Fibroblast of skin of right quadriceps (primary cell): ENCODE data around the gene MVP.
A peak's percentile ranks its signal among the peaks of the same experiment; 100 is the strongest.
"Not testable (repeated sequence)": the region's sequence is repeated elsewhere in the genome, so short reads cannot be mapped to it uniquely, and the experiment has no call there.

ENCODE experiments used
- DNase-seq: peaks from one replicate; pipeline ENCODE4 v3.0.0-alpha.2; 2013

The MVP gene

GRCh38 chr16:29820271-29820701 lies at the start of gene MVP:
TSS of gene MVP (plus strand) at chr16:29820462. CDS start at chr16:29830550, 10,088 bp downstream.
- peak; percentile 69 for DNase-seq

GRCh38 chr16:29772330-29772729 lies 47.9 kb upstream of the MVP start:
- DNase-seq = not testable (repeated sequence)

- DNase-seq = no peak
These were observed 45.5 kb upstream of the MVP start for GRCh38 chr16:29774730-29775129.

GRCh38 chr16:29775742-29776408 lies 44.4 kb upstream of the MVP start:
- DNase-seq = peak; percentile 32

- no peak for DNase-seq
These were observed 42.5 kb upstream of the MVP start, which contains the start of gene ZG16 for GRCh38 chr16:29777576-29778350. TSS of gene ZG16 (plus strand) at chr16:29778256. CDS start at chr16:29779267, 1,011 bp downstream.

GRCh38 chr16:29779474-29779873 lies 40.8 kb upstream of the MVP start:
- DNase-seq = no peak

- DNase-seq = not testable (repeated sequence)
These were observed 36.9 kb upstream of the MVP start for GRCh38 chr16:29783094-29783953.

- DNase-seq = no peak
These were observed 36.1 kb upstream of the MVP start for GRCh38 chr16:29784157-29784556.

GRCh38 chr16:29784901-29785500 lies 35.3 kb upstream of the MVP start:
- DNase-seq = peak; percentile 58

GRCh38 chr16:29787155-29787554 lies 33.1 kb upstream of the MVP start:
- not testable (repeated sequence) for DNase-seq

GRCh38 chr16:29789775-29790182 lies 30.5 kb upstream of the MVP start:
- DNase-seq = no peak

- DNase-seq = peak; percentile 99
These were observed 29.9 kb upstream of the MVP start, which contains the start of gene KIF22 for GRCh38 chr16:29790183-29790948. TSS of gene KIF22 (plus strand) at chr16:29790751. CDS start at chr16:29790760, 9 bp downstream.

- no peak for DNase-seq
These were observed 29.1 kb upstream of the MVP start for GRCh38 chr16:29790949-29791844.

- DNase-seq = no peak
These were observed 28.1 kb upstream of the MVP start for GRCh38 chr16:29791845-29792807.

- DNase-seq = not testable (repeated sequence)
These were observed 27.1 kb upstream of the MVP start for GRCh38 chr16:29793153-29793552.

GRCh38 chr16:29794231-29794710 lies 26.0 kb upstream of the MVP start:
- DNase-seq = no peak

GRCh38 chr16:29802416-29802935 lies 17.8 kb upstream of the MVP start:
- no peak for DNase-seq

GRCh38 chr16:29804020-29804419 lies 16.2 kb upstream of the MVP start:
- DNase-seq = no peak
